ENCODE measurements around the gene GPRIN3.

GPRIN3 gene

DNA sequence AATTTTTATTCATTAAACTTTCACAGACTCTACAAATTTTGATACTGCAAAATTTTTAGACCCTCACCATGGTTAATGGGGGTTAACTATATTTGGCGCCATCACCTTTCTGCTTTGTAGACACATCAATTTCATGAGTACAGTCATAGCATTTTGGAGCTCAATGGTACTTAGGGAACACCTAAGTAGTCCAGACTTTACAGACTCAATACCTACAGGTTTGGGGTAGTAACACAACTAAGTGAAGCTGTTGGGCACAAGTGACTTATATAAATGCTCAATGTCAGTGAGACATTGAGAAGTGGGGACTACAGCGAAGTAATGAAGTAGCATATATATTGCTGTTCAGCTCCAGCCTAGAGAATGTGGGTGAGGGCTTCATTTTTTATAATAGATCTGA is 7.5 kb downstream of the GPRIN3 start:
- TF ChIP-seq Cebpa-rat (IDR thresholded peaks at IDR 0.05), result no peak
- no peaks in the 10 kb centered on the region for H3K36me3 ChIP-seq
- peak overlapping the region in 4 of 11 experiments; percentile 75 to 81 (median 76); a peak in 7 of 22 replicates for H3K27ac ChIP-seq
- H3K9ac ChIP-seq, result peak overlapping the region in 2 of 11 experiments; percentile 11 to 72; a peak in 4 of 22 replicates
- H4K20me1 ChIP-seq, result no peaks in the 10 kb centered on the region
- H3K9me3 ChIP-seq (replicated peaks in 1 of 11), result no peaks in the 10 kb centered on the region
- peak overlapping the region; percentile 81 to 98 (median 91) for H3K4me2 ChIP-seq
- peak overlapping the region in 1 of 10 experiments; percentile 45; a peak in 1 of 20 replicates for H3K4me3 ChIP-seq
- peaks cover 79 to 100% (median 98%) of the 10 kb centered on the region in 10 experiments for H3K4me1 ChIP-seq
- no peaks in the 10 kb centered on the region for H3K27me3 ChIP-seq

DNA sequence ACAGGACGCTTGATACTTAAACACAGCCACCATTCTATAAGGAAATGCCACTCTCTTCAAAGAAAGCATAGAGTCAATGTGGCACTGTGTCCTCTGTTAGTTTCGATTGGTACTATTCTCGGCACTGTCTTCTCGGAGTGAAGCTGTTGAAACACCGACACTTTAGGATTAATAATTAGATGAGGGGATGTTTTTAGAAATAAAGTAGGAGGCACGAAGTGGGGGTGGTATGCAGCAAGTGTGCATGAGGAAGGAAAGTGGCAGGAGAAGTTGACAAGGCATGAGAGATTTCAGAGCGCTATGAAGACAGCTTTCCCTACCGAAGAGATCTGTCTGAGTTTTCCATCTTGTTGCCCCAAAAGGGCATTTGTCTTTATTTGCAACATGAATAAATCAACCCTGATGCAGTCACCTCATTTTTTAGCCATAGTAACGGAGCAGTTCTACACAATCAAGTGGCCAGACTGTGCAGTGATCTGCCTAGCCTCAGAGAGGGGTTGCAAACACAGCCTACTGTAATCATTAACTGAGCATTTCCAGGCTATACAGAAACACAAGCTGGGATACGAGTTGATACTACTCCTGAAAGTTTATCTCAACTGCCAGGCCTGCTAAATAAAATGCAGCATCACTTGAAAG is 8.3 kb downstream of the GPRIN3 start:
- no peaks in the 10 kb centered on the region for H3K9me3 ChIP-seq (replicated peaks in 1 of 11)
- peaks cover 81 to 99% (median 96%) of the 10 kb centered on the region in 10 experiments for H3K4me1 ChIP-seq
- H3K4me3 ChIP-seq, result peak overlapping the region; percentile 42 to 60 (median 47)
- TF ChIP-seq Cebpa-rat (IDR thresholded peaks at IDR 0.05), result no peak; a peak in 1 of 22 replicates
- peak overlapping the region; percentile 53 to 81 (median 68) for H3K27ac ChIP-seq
- H3K36me3 ChIP-seq, result no peaks in the 10 kb centered on the region
- H3K4me2 ChIP-seq, result peak overlapping the region; percentile 81 to 98 (median 91)
- no peaks in the 10 kb centered on the region for H3K27me3 ChIP-seq
- H3K9ac ChIP-seq, result peak overlapping the region; percentile 51 to 77 (median 63)
- H4K20me1 ChIP-seq, result no peaks in the 10 kb centered on the region

DNA sequence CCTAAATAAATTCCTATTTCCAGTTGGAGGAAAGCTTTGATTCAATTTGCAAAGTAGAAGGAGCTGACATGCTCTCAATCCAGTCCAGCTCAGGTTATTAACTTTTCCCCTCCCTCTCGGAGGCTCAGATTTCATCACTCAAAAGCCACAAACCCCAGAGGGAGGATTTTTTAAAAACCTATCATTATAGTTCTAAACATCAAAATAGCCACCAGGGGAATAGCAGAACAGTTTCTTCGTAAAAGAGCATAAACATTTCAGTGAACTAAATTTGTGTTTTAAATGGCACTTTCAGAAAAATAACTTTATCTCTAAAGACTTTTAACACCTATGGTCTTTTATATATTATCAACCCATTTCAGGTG is 8.8 kb downstream of the GPRIN3 start:
- 0 out of 22 replicates have a peak, but pooled peaks of 2 of the 11 experiments have one; percentile 19 to 36 for TF ChIP-seq Cebpa-rat (IDR thresholded peaks at IDR 0.05)
- no peaks in the 10 kb centered on the region for H4K20me1 ChIP-seq
- no peaks in the 10 kb centered on the region for H3K9me3 ChIP-seq (replicated peaks in 1 of 11)
- no peaks in the 10 kb centered on the region for H3K27me3 ChIP-seq
- peak overlapping the region; percentile 42 to 60 (median 47) for H3K4me3 ChIP-seq
- peak overlapping the region; percentile 81 to 98 (median 91) for H3K4me2 ChIP-seq
- H3K9ac ChIP-seq, result peak overlapping the region; percentile 51 to 77 (median 63)
- H3K4me1 ChIP-seq, result peaks cover 82 to 99% (median 96%) of the 10 kb centered on the region in 10 experiments
- H3K27ac ChIP-seq, result peak overlapping the region; percentile 53 to 81 (median 68)
- H3K36me3 ChIP-seq, result no peaks in the 10 kb centered on the region

DNA sequence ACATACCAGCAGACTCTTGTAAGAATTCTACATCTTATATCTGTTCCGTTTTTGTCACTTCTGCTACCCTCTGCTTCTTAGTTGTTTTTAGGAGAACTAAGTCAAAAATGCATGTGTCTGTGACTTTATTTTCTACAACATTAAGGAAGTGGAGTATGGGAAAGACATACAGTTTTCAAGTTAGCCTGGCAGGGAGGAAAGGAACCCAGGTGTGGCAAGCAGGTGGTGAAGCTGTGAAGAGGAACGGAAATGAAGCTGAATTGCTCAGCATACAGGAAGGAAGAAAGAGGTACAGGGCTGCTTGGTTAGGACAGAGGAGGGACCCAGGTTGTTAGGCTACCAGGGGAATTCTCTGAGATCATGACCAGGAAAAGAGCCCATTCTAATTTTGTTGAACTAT is 9.4 kb downstream of the GPRIN3 start:
- 0 out of 22 replicates have a peak, but pooled peaks cover 0 to 1% (median 0%) of the 10 kb centered on the region in 11 experiments for H3K9me3 ChIP-seq (replicated peaks in 1 of 11)
- H3K36me3 ChIP-seq, result no peaks in the 10 kb centered on the region
- H3K9ac ChIP-seq, result peak overlapping the region in 10 of 11 experiments; percentile 51 to 77 (median 66); a peak in 16 of 22 replicates
- H3K4me1 ChIP-seq, result peaks cover 84 to 100% (median 98%) of the 10 kb centered on the region in 10 experiments
- no peaks in the 10 kb centered on the region for H3K27me3 ChIP-seq
- H3K4me2 ChIP-seq, result peak overlapping the region; percentile 81 to 98 (median 91)
- peak overlapping the region in 9 of 10 experiments; percentile 42 to 60 (median 48); a peak in 14 of 20 replicates for H3K4me3 ChIP-seq
- TF ChIP-seq Cebpa-rat (IDR thresholded peaks at IDR 0.05), result no peak
- H3K27ac ChIP-seq, result peak overlapping the region; percentile 53 to 81 (median 68); a peak in 19 of 22 replicates
- H4K20me1 ChIP-seq, result no peaks in the 10 kb centered on the region

DNA sequence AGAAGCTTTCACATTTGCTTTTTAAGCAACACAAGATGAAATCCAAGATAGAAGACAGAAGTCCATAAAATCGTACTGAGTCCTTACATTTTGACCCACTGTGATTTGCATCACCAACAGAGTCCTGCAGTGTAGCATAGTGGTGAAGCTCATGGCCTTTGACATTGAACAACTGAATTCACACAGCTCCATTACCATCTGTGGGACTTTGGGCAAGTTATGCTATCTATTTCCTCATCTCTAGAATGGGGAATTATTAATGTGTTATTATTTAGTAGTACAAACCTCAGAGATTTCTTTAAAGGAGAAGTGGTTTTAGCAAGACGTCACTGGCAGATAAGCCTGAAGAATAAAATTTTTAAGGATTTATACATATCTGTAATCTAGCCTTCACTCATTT is 10.7 kb downstream of the GPRIN3 start:
- no peak for TF ChIP-seq Cebpa-rat (IDR thresholded peaks at IDR 0.05)
- peaks cover 81 to 97% (median 92%) of the 10 kb centered on the region in 10 experiments for H3K4me1 ChIP-seq
- H3K27ac ChIP-seq, result peak overlapping the region in 7 of 11 experiments; percentile 50 to 81 (median 73); a peak in 10 of 22 replicates
- no peaks in the 10 kb centered on the region for H3K36me3 ChIP-seq
- H3K9me3 ChIP-seq (replicated peaks in 1 of 11), result peaks cover under 1 to 11% (median 4%) of the 10 kb centered on the region in 11 experiments; a peak in 10 of 22 replicates
- H3K4me2 ChIP-seq, result peak overlapping the region; percentile 81 to 98 (median 91)
- H3K4me3 ChIP-seq, result no peak overlapping the region
- H4K20me1 ChIP-seq, result no peaks in the 10 kb centered on the region
- no peaks in the 10 kb centered on the region for H3K27me3 ChIP-seq
- H3K9ac ChIP-seq, result no peak overlapping the region

DNA sequence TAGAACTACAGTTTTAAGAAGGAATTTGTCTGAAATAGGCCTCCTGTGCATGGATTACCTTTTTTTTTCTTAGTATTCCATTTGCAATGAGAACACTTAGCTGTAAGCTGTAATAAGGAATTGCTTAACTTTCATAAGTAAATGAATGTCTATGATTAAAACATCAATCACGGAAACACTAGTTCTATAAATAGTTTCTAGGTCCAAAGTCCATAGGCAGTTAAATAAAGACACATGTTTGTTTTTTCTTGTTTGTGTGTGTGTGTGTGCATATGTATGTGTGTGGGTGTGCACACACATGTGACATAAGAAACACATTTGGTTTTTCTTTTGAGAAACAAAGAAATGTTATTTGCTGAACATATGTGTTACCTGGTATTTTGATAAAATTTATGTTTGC is 11.2 kb downstream of the GPRIN3 start:
- Histone ChIP-seq H3K9me3 (replicated peaks in 1 of 11) (peaks cover 5 to 15% (median 8%) of the 10 kb centered on the region in 11 experiments; a peak in 12 of 22 replicates), H3K9ac (no peak overlapping the region), H3K36me3 (no peaks in the 10 kb centered on the region), H3K27me3 (no peaks in the 10 kb centered on the region), H3K4me2 (peak overlapping the region; percentile 81 to 98 (median 91); a peak in 20 of 22 replicates), H3K4me3 (no peak overlapping the region), H4K20me1 (no peaks in the 10 kb centered on the region), H3K4me1 (peaks cover 76 to 97% (median 88%) of the 10 kb centered on the region in 10 experiments), H3K27ac (peak overlapping the region in 4 of 11 experiments; percentile 72 to 81 (median 74); a peak in 4 of 22 replicates)
- TF ChIP-seq Cebpa-rat (IDR thresholded peaks at IDR 0.05), result no peak

DNA sequence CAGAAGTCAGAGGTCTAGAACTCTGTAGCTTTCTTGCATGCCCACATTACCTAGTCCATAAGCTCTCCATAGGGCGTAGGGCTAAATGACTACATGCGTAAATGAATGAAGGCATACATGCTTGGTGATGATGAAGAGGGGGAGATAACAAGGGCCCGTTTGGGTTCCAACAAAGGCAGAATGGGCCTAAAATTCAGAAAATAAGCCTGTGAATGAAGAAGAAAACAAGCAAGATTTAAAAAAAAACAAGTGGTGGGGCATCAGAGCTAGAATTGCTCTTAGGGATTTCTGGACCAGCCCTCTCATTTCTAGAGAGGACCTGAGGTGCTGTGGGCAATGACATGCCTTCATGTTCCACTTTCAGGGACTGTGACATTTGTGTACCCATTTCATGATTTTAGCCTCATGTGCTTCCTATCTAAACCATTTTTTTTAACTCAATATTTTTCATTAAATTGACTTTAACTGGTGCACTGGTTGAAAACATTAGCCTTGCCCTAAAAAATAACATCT is 12.1 kb downstream of the GPRIN3 start:
- no peak overlapping the region for H3K4me3 ChIP-seq
- H3K9me3 ChIP-seq (replicated peaks in 1 of 11), result peaks cover 5 to 20% (median 10%) of the 10 kb centered on the region in 11 experiments; a peak in 12 of 22 replicates
- TF ChIP-seq Cebpa-rat (IDR thresholded peaks at IDR 0.05), result no peak
- H3K36me3 ChIP-seq, result no peaks in the 10 kb centered on the region
- H3K9ac ChIP-seq, result peak overlapping the region in 4 of 11 experiments; percentile 10 to 64 (median 36); a peak in 3 of 22 replicates
- peak overlapping the region in 9 of 11 experiments; percentile 17 to 83 (median 63); a peak in 14 of 22 replicates for H3K27ac ChIP-seq
- peaks cover 77 to 97% (median 88%) of the 10 kb centered on the region in 10 experiments for H3K4me1 ChIP-seq
- no peaks in the 10 kb centered on the region for H4K20me1 ChIP-seq
- peak overlapping the region; percentile 74 to 98 (median 91) for H3K4me2 ChIP-seq
- no peaks in the 10 kb centered on the region for H3K27me3 ChIP-seq

DNA sequence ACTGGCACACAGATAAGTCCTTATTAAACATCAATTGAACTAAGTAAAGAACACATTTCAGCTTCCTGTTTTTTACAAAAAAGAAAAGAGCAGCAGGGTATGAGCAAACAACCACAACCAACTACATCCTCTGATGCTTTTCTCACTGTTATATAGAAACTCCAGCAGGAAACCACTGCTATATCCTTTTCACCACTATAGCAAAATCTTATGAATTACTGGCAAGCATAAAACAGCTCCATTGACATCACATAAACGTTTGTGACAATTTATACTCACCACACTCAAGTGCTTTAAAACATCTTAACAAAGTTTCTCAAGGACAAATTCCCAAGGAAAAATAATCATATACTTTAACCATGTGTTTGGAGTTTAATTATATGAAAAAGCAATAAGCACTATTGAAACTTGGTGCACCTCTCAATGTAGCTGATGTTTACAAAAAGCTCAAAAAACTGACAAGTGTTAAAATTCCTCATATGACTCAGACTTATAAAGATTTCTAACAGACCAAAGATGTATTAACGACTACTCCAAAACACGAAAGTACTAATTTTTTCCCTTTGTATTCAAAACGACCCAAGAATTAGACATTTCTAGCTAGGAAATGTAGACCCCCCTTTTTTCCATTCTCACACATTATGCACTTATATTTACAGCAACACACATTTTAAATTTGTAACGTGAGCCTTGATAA is 12.9 kb downstream of the GPRIN3 start:
- peaks cover 5 to 20% (median 10%) of the 10 kb centered on the region in 11 experiments; a peak in 12 of 22 replicates for H3K9me3 ChIP-seq (replicated peaks in 1 of 11)
- no peak overlapping the region; a peak in 1 of 20 replicates for H3K4me3 ChIP-seq
- peaks cover 70 to 96% (median 86%) of the 10 kb centered on the region in 10 experiments for H3K4me1 ChIP-seq
- peak overlapping the region; percentile 74 to 98 (median 91) for H3K4me2 ChIP-seq
- no peaks in the 10 kb centered on the region for H3K36me3 ChIP-seq
- H4K20me1 ChIP-seq, result no peaks in the 10 kb centered on the region
- H3K9ac ChIP-seq, result peak overlapping the region in 5 of 11 experiments; percentile 3 to 66 (median 26); a peak in 2 of 22 replicates
- H3K27me3 ChIP-seq, result no peaks in the 10 kb centered on the region
- no peak for TF ChIP-seq Cebpa-rat (IDR thresholded peaks at IDR 0.05)
- H3K27ac ChIP-seq, result peak overlapping the region; percentile 17 to 83 (median 64); a peak in 19 of 22 replicates

Measured in BLaER1 treated with 17β-estradiol and CSF1 and Interleukin-3, amounts not matched to agents 10 nM and 100 nM (cell line).